GM20431 (cell line): Measurements from ENCODE around the gene POLDIP3.
"Not testable (repeated sequence)": the region's sequence is repeated elsewhere in the genome, so short reads cannot be mapped to it uniquely, and the experiment has no call there.

Experiments
- in situ Hi-C: fragments of 300-500 bp; cut with MseI, MboI; formaldehyde crosslinking; loops from one replicate; pipeline ENCODE4 v1.15.0; 2020; ENCODE audit warnings: low sequenced_read_pairs; ENCODE audit not compliant: unreplicated experiment

The POLDIP3 gene

GRCh38 chr22:42565956-42566355 lies 48.7 kb downstream of the POLDIP3 start:
- in situ Hi-C loops, result no loop called here

GRCh38 chr22:42564699-42565098 lies 50.0 kb downstream of the POLDIP3 start:
- in situ Hi-C loops, result no loop called here

- in situ Hi-C loops, result not testable (repeated sequence)
Observed at GRCh38 chr22:42563943-42564342, 50.7 kb downstream of the POLDIP3 start.

- in situ Hi-C loops, result no loop called here
Observed at GRCh38 chr22:42562684-42563083, 52.0 kb downstream of the POLDIP3 start.

GRCh38 chr22:42562279-42562678 lies 52.4 kb downstream of the POLDIP3 start:
- in situ Hi-C loops, result no loop called here

GRCh38 chr22:42561856-42562255 lies 52.8 kb downstream of the POLDIP3 start:
- in situ Hi-C loops, result no loop called here

GRCh38 chr22:42560781-42561180 lies 53.9 kb downstream of the POLDIP3 start:
- in situ Hi-C loops, result no loop called here

- in situ Hi-C loops, result no loop called here
Observed at GRCh38 chr22:42560381-42560780, 54.3 kb downstream of the POLDIP3 start.

GRCh38 chr22:42553475-42554361 lies 61.0 kb downstream of the POLDIP3 start, which contains the start of gene SERHL2:
Gene SERHL2 (plus strand): TSS chr22:42553956. CDS start chr22:42554021, 65 bp downstream.
- in situ Hi-C loops, result no loop called here

- in situ Hi-C loops, result not testable (repeated sequence)
Observed at GRCh38 chr22:42552294-42552647, 62.4 kb downstream of the POLDIP3 start.

GRCh38 chr22:42549331-42550060 lies 65.2 kb downstream of the POLDIP3 start:
- in situ Hi-C loops, result no loop called here

GRCh38 chr22:42548597-42549330 lies 65.9 kb downstream of the POLDIP3 start:
- in situ Hi-C loops, result no loop called here

GRCh38 chr22:42548126-42548525 lies 66.6 kb downstream of the POLDIP3 start:
- in situ Hi-C loops, result not testable (repeated sequence)

GRCh38 chr22:42547562-42547961 lies 67.1 kb downstream of the POLDIP3 start:
- in situ Hi-C loops, result no loop called here

- in situ Hi-C loops, result no loop called here
Observed at GRCh38 chr22:42544686-42545085, 70.0 kb downstream of the POLDIP3 start.

GRCh38 chr22:42539236-42539771 lies 75.4 kb downstream of the POLDIP3 start:
- in situ Hi-C loops, result not testable (repeated sequence)

- in situ Hi-C loops, result not testable (repeated sequence)
Observed at GRCh38 chr22:42537199-42537831, 77.4 kb downstream of the POLDIP3 start.

GRCh38 chr22:42536634-42537033 lies 78.0 kb downstream of the POLDIP3 start:
- in situ Hi-C loops, result not testable (repeated sequence)

- in situ Hi-C loops, result no loop called here
Observed at GRCh38 chr22:42536166-42536565, 78.5 kb downstream of the POLDIP3 start.
